ENCODE data around the gene NBPF3.

Gene NBPF3

DNA sequence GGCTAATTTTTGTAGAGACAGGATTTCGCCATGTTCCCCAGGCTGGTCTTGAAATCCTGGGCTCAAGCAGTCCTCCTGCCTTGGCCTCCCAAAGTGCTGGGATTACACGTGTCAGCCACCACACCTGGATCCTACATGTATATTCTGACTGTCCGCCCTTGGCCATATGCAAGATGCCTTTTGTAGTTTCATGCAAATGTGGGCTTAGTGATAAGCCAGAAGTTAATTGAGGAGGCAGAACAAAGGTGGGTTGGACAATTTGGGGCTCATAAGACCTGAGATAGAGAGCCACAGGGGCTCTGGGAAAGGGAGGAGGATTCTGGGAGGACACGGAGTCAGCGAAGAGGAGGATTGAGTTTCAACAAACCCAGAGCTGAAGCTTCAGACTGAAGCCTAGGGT lies 94.2 kb downstream of the NBPF3 start:
- Histone ChIP-seq H3K9ac (ENCODE audit: insufficient read length, low read depth) (no peak overlapping the region), H3K4me3 (ENCODE audit: insufficient read length, low read depth) (no peak overlapping the region), H3K4me1 (ENCODE audit: insufficient read depth, insufficient read length) (peaks cover 14% of the 10 kb centered on the region), H3K36me3 (ENCODE audit: insufficient read depth, insufficient read length, low read length) (peaks cover 10% of the 10 kb centered on the region), H3K9me3 (ENCODE audit: insufficient read depth, low read length) (no peaks in the 10 kb centered on the region), H3K27me3 (ENCODE audit: insufficient read depth, insufficient read length) (no peaks in the 10 kb centered on the region)
- no peak for DNase-seq (ENCODE audit: low read depth, low spot score)
- no peak for TF ChIP-seq YY1 (IDR thresholded peaks at IDR 0.05; ENCODE audit: insufficient read depth, insufficient read length)
- no peak for TF ChIP-seq SUZ12 (IDR thresholded peaks at IDR 0.05; ENCODE audit: extremely low read depth, insufficient read depth, insufficient read length)
- no peak for TF ChIP-seq ZNF274 (IDR thresholded peaks at IDR 0.05; ENCODE audit: low read depth, low read length)
